ENCODE results near the gene BMP2K.

BMP2K gene

GRCh38 chr4:78776729-78777575 is 802 bp downstream of the BMP2K start:
- Histone ChIP-seq H3K4me1 (ENCODE audit: control insufficient read depth, insufficient read depth, low read length) (peaks cover 33% of the 10 kb centered on the region), H3K36me3 (ENCODE audit: control insufficient read depth, insufficient read depth, low read length) (no peaks in the 10 kb centered on the region), H3K9me3 (ENCODE audit: control insufficient read depth, insufficient read depth, low read length) (no peaks in the 10 kb centered on the region), H3K4me3 (ENCODE audit: low read depth, low read length) (peak overlapping the region; percentile 82), H3K27me3 (ENCODE audit: control insufficient read depth, insufficient read depth, low read length) (no peaks in the 10 kb centered on the region), H3K9ac (ENCODE audit: low read depth, low read length) (peak overlapping the region; percentile 28; the same call in 1 of the 2 replicates), H3K27ac (ENCODE audit: low read depth, low read length) (peak overlapping the region; percentile 99)

GRCh38 chr4:78777576-78777940 is 1.4 kb downstream of the BMP2K start:
- Histone ChIP-seq H3K9me3 (ENCODE audit: control insufficient read depth, insufficient read depth, low read length) (no peaks in the 10 kb centered on the region), H3K27ac (ENCODE audit: low read depth, low read length) (no peak overlapping the region), H3K4me3 (ENCODE audit: low read depth, low read length) (peak overlapping the region; percentile 82)

GRCh38 chr4:78778530-78778929 is 2.4 kb downstream of the BMP2K start:
- Histone ChIP-seq H3K4me3 (ENCODE audit: low read depth, low read length) (peak overlapping the region; percentile 82; the same call in 1 of the 2 replicates), H3K9me3 (ENCODE audit: control insufficient read depth, insufficient read depth, low read length) (no peaks in the 10 kb centered on the region), H3K36me3 (ENCODE audit: control insufficient read depth, insufficient read depth, low read length) (no peaks in the 10 kb centered on the region), H3K27ac (ENCODE audit: low read depth, low read length) (no peak overlapping the region), H3K27me3 (ENCODE audit: control insufficient read depth, insufficient read depth, low read length) (no peaks in the 10 kb centered on the region), H3K9ac (ENCODE audit: low read depth, low read length) (no peak overlapping the region), H3K4me1 (ENCODE audit: control insufficient read depth, insufficient read depth, low read length) (peaks cover 33% of the 10 kb centered on the region)

More at GRCh38 chr4:78777576-78777940, 1.4 kb downstream of the BMP2K start:
- Histone ChIP-seq H3K27me3 (ENCODE audit: control insufficient read depth, insufficient read depth, low read length) (no peaks in the 10 kb centered on the region), H3K36me3 (ENCODE audit: control insufficient read depth, insufficient read depth, low read length) (no peaks in the 10 kb centered on the region), H3K4me1 (ENCODE audit: control insufficient read depth, insufficient read depth, low read length) (peaks cover 33% of the 10 kb centered on the region), H3K9ac (ENCODE audit: low read depth, low read length) (no peak overlapping the region)

- Histone ChIP-seq H3K36me3 (ENCODE audit: control insufficient read depth, insufficient read depth, low read length) (no peaks in the 10 kb centered on the region), H3K27ac (ENCODE audit: low read depth, low read length) (no peak overlapping the region), H3K9ac (ENCODE audit: low read depth, low read length) (no peak overlapping the region), H3K27me3 (ENCODE audit: control insufficient read depth, insufficient read depth, low read length) (no peaks in the 10 kb centered on the region), H3K9me3 (ENCODE audit: control insufficient read depth, insufficient read depth, low read length) (no peaks in the 10 kb centered on the region), H3K4me3 (ENCODE audit: low read depth, low read length) (no peak overlapping the region), H3K4me1 (ENCODE audit: control insufficient read depth, insufficient read depth, low read length) (peaks cover 38% of the 10 kb centered on the region)
Observed at GRCh38 chr4:78779280-78779679, 3.1 kb downstream of the BMP2K start.

GRCh38 chr4:78780093-78780492 is 3.9 kb downstream of the BMP2K start:
- no peaks in the 10 kb centered on the region for H3K9me3 ChIP-seq (ENCODE audit: control insufficient read depth, insufficient read depth, low read length)
- no peak overlapping the region for H3K27ac ChIP-seq (ENCODE audit: low read depth, low read length)
- H3K9ac ChIP-seq (ENCODE audit: low read depth, low read length), result no peak overlapping the region
- H3K4me3 ChIP-seq (ENCODE audit: low read depth, low read length), result no peak overlapping the region
- H3K4me1 ChIP-seq (ENCODE audit: control insufficient read depth, insufficient read depth, low read length), result peaks cover 39% of the 10 kb centered on the region
- no peaks in the 10 kb centered on the region for H3K27me3 ChIP-seq (ENCODE audit: control insufficient read depth, insufficient read depth, low read length)
- H3K36me3 ChIP-seq (ENCODE audit: control insufficient read depth, insufficient read depth, low read length), result no peaks in the 10 kb centered on the region

- no peaks in the 10 kb centered on the region for H3K27me3 ChIP-seq (ENCODE audit: control insufficient read depth, insufficient read depth, low read length)
- peaks cover 39% of the 10 kb centered on the region for H3K4me1 ChIP-seq (ENCODE audit: control insufficient read depth, insufficient read depth, low read length)
- H3K9ac ChIP-seq (ENCODE audit: low read depth, low read length), result no peak overlapping the region
- no peak overlapping the region for H3K27ac ChIP-seq (ENCODE audit: low read depth, low read length)
- H3K9me3 ChIP-seq (ENCODE audit: control insufficient read depth, insufficient read depth, low read length), result no peaks in the 10 kb centered on the region
- no peaks in the 10 kb centered on the region for H3K36me3 ChIP-seq (ENCODE audit: control insufficient read depth, insufficient read depth, low read length)
- H3K4me3 ChIP-seq (ENCODE audit: low read depth, low read length), result no peak overlapping the region
Observed at GRCh38 chr4:78781139-78781538, 5.0 kb downstream of the BMP2K start.

GRCh38 chr4:78781924-78782323 is 5.8 kb downstream of the BMP2K start:
- Histone ChIP-seq H3K36me3 (ENCODE audit: control insufficient read depth, insufficient read depth, low read length) (no peaks in the 10 kb centered on the region), H3K4me1 (ENCODE audit: control insufficient read depth, insufficient read depth, low read length) (peaks cover 39% of the 10 kb centered on the region), H3K27ac (ENCODE audit: low read depth, low read length) (no peak overlapping the region), H3K9me3 (ENCODE audit: control insufficient read depth, insufficient read depth, low read length) (no peaks in the 10 kb centered on the region), H3K9ac (ENCODE audit: low read depth, low read length) (no peak overlapping the region), H3K4me3 (ENCODE audit: low read depth, low read length) (no peak overlapping the region), H3K27me3 (ENCODE audit: control insufficient read depth, insufficient read depth, low read length) (no peaks in the 10 kb centered on the region)

- Histone ChIP-seq H3K9me3 (ENCODE audit: control insufficient read depth, insufficient read depth, low read length) (no peaks in the 10 kb centered on the region), H3K27ac (ENCODE audit: low read depth, low read length) (no peak overlapping the region)
Observed at GRCh38 chr4:78784236-78784865, 8.2 kb downstream of the BMP2K start.

GRCh38 chr4:78787392-78788006 is 11.3 kb downstream of the BMP2K start:
- H3K9ac ChIP-seq (ENCODE audit: low read depth, low read length), result no peak overlapping the region
- H3K36me3 ChIP-seq (ENCODE audit: control insufficient read depth, insufficient read depth, low read length), result no peaks in the 10 kb centered on the region
- no peaks in the 10 kb centered on the region for H3K9me3 ChIP-seq (ENCODE audit: control insufficient read depth, insufficient read depth, low read length)
- no peaks in the 10 kb centered on the region for H3K27me3 ChIP-seq (ENCODE audit: control insufficient read depth, insufficient read depth, low read length)
- peaks cover 14% of the 10 kb centered on the region for H3K4me1 ChIP-seq (ENCODE audit: control insufficient read depth, insufficient read depth, low read length)
- no peak overlapping the region for H3K27ac ChIP-seq (ENCODE audit: low read depth, low read length)
- H3K4me3 ChIP-seq (ENCODE audit: low read depth, low read length), result no peak overlapping the region

More at GRCh38 chr4:78784236-78784865, 8.2 kb downstream of the BMP2K start:
- Histone ChIP-seq H3K4me1 (ENCODE audit: control insufficient read depth, insufficient read depth, low read length) (peaks cover 20% of the 10 kb centered on the region), H3K36me3 (ENCODE audit: control insufficient read depth, insufficient read depth, low read length) (no peaks in the 10 kb centered on the region), H3K27me3 (ENCODE audit: control insufficient read depth, insufficient read depth, low read length) (no peaks in the 10 kb centered on the region), H3K4me3 (ENCODE audit: low read depth, low read length) (no peak overlapping the region), H3K9ac (ENCODE audit: low read depth, low read length) (0 out of 2 replicates have a peak overlapping the region, but pooled peaks have one; percentile 18)

GRCh38 chr4:78788007-78788889 is 12.1 kb downstream of the BMP2K start:
- Histone ChIP-seq H3K27ac (ENCODE audit: low read depth, low read length) (no peak overlapping the region), H3K4me3 (ENCODE audit: low read depth, low read length) (no peak overlapping the region), H3K36me3 (ENCODE audit: control insufficient read depth, insufficient read depth, low read length) (no peaks in the 10 kb centered on the region), H3K27me3 (ENCODE audit: control insufficient read depth, insufficient read depth, low read length) (no peaks in the 10 kb centered on the region), H3K9ac (ENCODE audit: low read depth, low read length) (no peak overlapping the region), H3K4me1 (ENCODE audit: control insufficient read depth, insufficient read depth, low read length) (peaks cover 14% of the 10 kb centered on the region), H3K9me3 (ENCODE audit: control insufficient read depth, insufficient read depth, low read length) (no peaks in the 10 kb centered on the region)

All from HUES48 (cell line).